ENCODE results near the gene ZBED4.

The ZBED4 gene

GRCh38 chr22:49934891-49935557 is 81.4 kb downstream of the ZBED4 start:
- peak; percentile 72 to 83 for DNase-seq (ENCODE audit: low read depth in 2 of 2)

GRCh38 chr22:49935561-49935960 is 81.9 kb downstream of the ZBED4 start:
- DNase-seq (ENCODE audit: low read depth in 2 of 2): no peak

GRCh38 chr22:49936018-49936972 is 82.7 kb downstream of the ZBED4 start:
- DNase-seq (ENCODE audit: low read depth in 2 of 2): peak; percentile 79 to 87

GRCh38 chr22:49936973-49937757 is 83.5 kb downstream of the ZBED4 start:
- no peak for DNase-seq (ENCODE audit: low read depth in 2 of 2)

GRCh38 chr22:49937758-49938564 is 84.3 kb downstream of the ZBED4 start:
- DNase-seq (ENCODE audit: low read depth in 2 of 2): no peak

GRCh38 chr22:49938565-49939136 is 85.0 kb downstream of the ZBED4 start:
- DNase-seq (ENCODE audit: low read depth in 2 of 2): no peak

Data from stimulated activated CD8-positive, alpha-beta memory T cell treated with anti-CD3 and anti-CD28 coated beads, Interleukin-2, amount 100 ng/mL, for 1 hour (primary cell).